ENCODE measurements around the gene AP3B2. TPM values are rescaled to one million over a fixed set of nuclear protein-coding genes. Genes with fewer than 3 reads are reported as not detected.

AP3B2 gene
- total RNA-seq, 4 donors from 2014 or later, result 1.9 to 6.9 (median 2.2) TPM; not detected in 1

- H3K4me1 ChIP-seq, result peaks cover 0 to 25% of the 10 kb centered on the region in 2 donors
- H3K9me3 ChIP-seq, result no peaks in the 10 kb centered on the region
- intact Hi-C loops (cut with DNase I; ENCODE audit: low total_unique reads), result no loop called here
- H3K4me3 ChIP-seq, result no peak overlapping the region
- H3K36me3 ChIP-seq, result no peaks in the 10 kb centered on the region
- TF ChIP-seq, protein P1, sequence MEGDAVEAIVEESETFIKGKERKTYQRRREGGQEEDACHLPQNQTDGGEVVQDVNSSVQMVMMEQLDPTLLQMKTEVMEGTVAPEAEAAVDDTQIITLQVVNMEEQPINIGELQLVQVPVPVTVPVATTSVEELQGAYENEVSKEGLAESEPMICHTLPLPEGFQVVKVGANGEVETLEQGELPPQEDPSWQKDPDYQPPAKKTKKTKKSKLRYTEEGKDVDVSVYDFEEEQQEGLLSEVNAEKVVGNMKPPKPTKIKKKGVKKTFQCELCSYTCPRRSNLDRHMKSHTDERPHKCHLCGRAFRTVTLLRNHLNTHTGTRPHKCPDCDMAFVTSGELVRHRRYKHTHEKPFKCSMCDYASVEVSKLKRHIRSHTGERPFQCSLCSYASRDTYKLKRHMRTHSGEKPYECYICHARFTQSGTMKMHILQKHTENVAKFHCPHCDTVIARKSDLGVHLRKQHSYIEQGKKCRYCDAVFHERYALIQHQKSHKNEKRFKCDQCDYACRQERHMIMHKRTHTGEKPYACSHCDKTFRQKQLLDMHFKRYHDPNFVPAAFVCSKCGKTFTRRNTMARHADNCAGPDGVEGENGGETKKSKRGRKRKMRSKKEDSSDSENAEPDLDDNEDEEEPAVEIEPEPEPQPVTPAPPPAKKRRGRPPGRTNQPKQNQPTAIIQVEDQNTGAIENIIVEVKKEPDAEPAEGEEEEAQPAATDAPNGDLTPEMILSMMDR (IDR thresholded peaks at IDR 0.05), result no peak
- TF ChIP-seq POLR2A (IDR thresholded peaks at IDR 0.05), result no peak
- H3K27ac ChIP-seq, result no peak overlapping the region
- no peak for DNase-seq
- H3K27me3 ChIP-seq, result no peaks in the 10 kb centered on the region
Measured at GRCh38 chr15:82650046-82650670, 59.5 kb downstream of the AP3B2 start.

DNA sequence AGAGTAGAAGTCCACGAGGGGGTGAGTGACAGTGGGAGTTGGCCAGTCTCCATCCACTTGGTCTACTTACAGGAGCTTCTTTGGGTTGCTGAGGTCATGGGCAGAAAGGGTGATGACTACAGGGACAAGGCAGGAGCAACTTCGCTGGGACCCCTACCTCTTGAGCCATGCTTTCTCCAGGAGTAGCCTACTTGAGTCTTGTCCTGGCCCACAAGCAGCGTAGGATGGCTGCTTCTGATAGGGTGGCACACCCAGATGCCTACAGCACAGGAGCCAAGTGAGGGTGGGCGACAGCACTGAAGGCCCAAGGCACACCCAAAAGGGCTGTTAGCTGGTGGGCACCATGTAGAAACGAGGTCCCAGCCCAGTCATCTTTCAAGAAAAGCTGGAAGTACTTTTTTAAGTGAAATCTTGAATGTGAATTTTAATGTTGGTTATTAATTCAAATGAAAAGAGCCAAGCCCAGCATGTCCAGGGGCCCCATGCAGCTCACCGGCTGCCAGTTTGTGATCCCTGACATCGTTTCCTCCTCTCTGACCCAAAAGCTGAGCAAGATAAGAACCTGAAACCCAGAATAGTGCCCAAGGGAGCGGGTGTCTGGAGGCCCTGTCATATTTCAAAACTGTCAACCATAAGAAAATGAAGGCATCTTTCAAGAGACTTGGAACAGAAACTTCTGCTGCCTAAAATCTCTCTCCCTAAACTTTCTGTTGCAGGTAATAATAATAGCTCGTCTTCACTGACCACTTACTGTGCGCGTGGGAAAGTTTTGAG lies 60.3 kb downstream of the AP3B2 start:
- no peak for TF ChIP-seq POLR2A (IDR thresholded peaks at IDR 0.05)
- TF ChIP-seq, protein P1 (IDR thresholded peaks at IDR 0.05), result no peak
- no peak overlapping the region for H3K27ac ChIP-seq
- H3K9me3 ChIP-seq, result no peaks in the 10 kb centered on the region
- no peaks in the 10 kb centered on the region for H3K27me3 ChIP-seq
- no peak for DNase-seq
- H3K4me1 ChIP-seq, result peaks cover 0 to 25% of the 10 kb centered on the region in 2 donors
- H3K4me3 ChIP-seq, result no peak overlapping the region
- H3K36me3 ChIP-seq, result no peaks in the 10 kb centered on the region
- intact Hi-C loops (cut with DNase I; ENCODE audit: low total_unique reads), result no loop called here

DNA sequence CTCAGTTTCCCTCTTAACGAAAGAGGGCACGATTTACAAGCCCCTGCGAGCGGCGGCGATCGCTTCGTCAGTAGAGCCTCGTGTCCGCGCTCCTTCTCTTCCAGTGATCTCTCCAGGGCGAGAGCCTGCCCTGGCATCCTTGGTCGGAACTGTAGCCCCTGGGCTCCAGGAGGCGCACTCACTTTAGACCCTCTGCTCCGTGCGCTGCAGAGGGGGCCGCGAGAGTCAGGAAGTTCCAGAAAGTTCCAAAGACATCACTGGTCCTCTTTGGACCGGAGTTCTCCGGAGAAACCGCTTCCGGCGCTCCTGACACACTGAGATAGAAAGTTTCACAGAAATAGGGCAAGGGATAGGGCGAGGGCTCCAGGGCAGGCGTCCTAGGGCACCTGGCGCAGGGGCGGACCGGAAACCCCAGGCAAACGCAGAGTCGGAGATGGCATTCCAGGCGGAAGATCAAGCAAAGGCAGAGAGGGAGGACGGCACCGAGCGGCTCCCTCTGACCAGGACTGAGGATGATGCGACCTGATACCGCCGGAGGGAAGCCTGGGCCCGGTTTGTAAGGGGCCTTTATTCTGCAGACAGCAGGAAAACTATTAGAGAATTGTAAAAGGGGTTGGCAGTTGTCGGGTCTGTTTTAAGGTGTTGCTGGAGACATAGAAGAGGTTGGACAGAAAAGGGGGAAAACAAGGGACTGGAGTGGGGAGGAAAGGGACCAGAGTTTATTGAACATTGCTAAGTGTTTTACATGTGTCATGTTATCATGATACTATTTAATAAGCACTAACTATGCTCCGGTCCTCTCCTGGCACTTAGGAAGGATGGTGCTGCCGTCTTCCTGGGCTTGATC lies 61.2 kb downstream of the AP3B2 start:
- intact Hi-C loops (cut with DNase I; ENCODE audit: low total_unique reads), result no loop called here
- H3K27ac ChIP-seq, result peak overlapping the region; percentile 34 to 67
- H3K4me1 ChIP-seq, result peaks cover 0 to 25% of the 10 kb centered on the region in 2 donors
- H3K36me3 ChIP-seq, result no peaks in the 10 kb centered on the region
- DNase-seq, result peak; percentile 18 to 25
- H3K27me3 ChIP-seq, result no peaks in the 10 kb centered on the region
- TF ChIP-seq POLR2A (IDR thresholded peaks at IDR 0.05), result no peak
- TF ChIP-seq, protein P1 (IDR thresholded peaks at IDR 0.05), result no peak
- H3K9me3 ChIP-seq, result no peaks in the 10 kb centered on the region
- H3K4me3 ChIP-seq, result peak overlapping the region; percentile 24 to 53

DNA sequence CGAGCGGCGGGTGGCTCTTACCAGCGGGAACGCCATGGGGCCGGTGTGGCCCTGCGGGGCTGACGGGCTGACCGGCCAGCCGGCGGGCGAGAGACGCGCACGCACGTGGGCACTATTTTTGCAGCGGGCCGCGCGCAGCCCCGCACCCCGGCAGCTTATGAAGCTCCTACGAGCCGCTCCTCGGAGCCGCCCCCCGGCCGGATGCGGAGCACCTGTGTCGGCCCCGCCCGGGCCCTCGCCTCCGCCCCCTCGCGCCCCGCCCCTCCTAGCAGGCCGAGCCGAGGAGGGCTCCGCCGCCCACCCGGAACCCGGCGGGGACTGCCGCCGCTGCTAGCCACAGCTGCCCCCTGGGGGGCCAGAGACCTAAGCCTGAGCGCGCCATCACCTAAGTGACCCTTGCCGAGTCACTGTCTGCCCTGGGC lies 61.8 kb downstream of the AP3B2 start:
- Histone ChIP-seq H3K4me3 (peak overlapping the region; percentile 24 to 53), H3K27me3 (no peaks in the 10 kb centered on the region), H3K9me3 (no peaks in the 10 kb centered on the region), H3K4me1 (peaks cover 0 to 25% of the 10 kb centered on the region in 2 donors), H3K36me3 (no peaks in the 10 kb centered on the region), H3K27ac (peak overlapping the region; percentile 34 to 67)
- DNase-seq, result peak; percentile 26 to 53
- intact Hi-C loops (cut with DNase I; ENCODE audit: low total_unique reads), result no loop called here
- TF ChIP-seq, protein P1 (IDR thresholded peaks at IDR 0.05), result no peak
- no peak for TF ChIP-seq POLR2A (IDR thresholded peaks at IDR 0.05)
